Heart left ventricle (tissue), 13 donors: Measurements from ENCODE around the gene EI24.

Experiments
- POLR2A ChIP-seq, 2 donors: fragments of 450-650 bp; IDR thresholded peaks; one replicate each; pipeline ENCODE4 v1.6.1; 2017; ENCODE audit warnings: antibody characterized with exemption in 2 of 2, mild to moderate bottlenecking in 2 of 2, moderate library complexity in 2 of 2
- TF ChIP-seq, protein P1 (sequence below), 12 donors: fragments of 200-600 bp; sonication (generic) in 4 of 12; IDR thresholded peaks; one replicate each; pipeline versions ENCODE4 v1.5.0 to v1.8.0; 2018 to 2022; ENCODE audit warnings: antibody characterized with exemption in 12 of 12, mild to moderate bottlenecking in 5 of 12
- donor health status: ischemic (EF 13 %, LVEDD 7.1; RV severe dilation, severe dysfunction).
- donor health status: DM: no; HTN: yes; CAD: no.
- donor health status: DM: no; HTN: no; CAD: no.
- donor health status: ischemic (EF 25% LVEDD 6.9; RV normal size, moderate dysfunction).
- donor health status: ischemic (EF 25% LVEDD 5.7; RV mildly dilated, moderate dysfunction).
- donor health status: ischemic (EF 35%, LVEDD 5.7; RV mildly dilated, moderate dysfunction).
- donor health status: nonischemic (EF 11% LVEDD 7.7; RV severe dilation, severe dysfunction).
- donor health status: DM: yes; HTN: yes; CAD: no.
- donor health status: PGD.
- donor health status: ischemic (EF 29% LVEDD 5.4; RV normal size, mild dysfunction).
- donor health status: nonischemic (EF 23%, LVEDD 6.1; RV moderate dilation, normal function).

DNA sequence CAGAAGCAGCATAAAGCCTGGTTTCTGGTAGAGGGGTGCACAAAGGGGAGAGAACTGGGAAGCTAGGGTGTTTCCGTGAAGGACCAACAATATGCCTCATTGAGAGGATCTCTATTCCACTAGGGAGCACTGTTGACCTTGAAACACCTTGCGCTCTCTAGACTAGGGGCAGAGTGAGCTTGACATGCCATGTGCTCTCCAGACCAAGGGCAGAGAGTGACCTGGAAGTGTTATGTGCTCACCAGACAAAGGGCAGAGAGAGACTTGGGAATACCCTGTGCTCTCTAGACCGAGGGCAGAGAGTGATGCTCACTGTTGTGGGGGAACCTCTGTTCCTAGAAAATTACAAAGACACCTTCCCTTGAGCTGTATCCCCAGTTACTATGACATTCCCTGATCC lies 15.2 kb upstream of the EI24 start:
- no peak for TF ChIP-seq POLR2A (IDR thresholded peaks at IDR 0.05)
- TF ChIP-seq, protein P1, sequence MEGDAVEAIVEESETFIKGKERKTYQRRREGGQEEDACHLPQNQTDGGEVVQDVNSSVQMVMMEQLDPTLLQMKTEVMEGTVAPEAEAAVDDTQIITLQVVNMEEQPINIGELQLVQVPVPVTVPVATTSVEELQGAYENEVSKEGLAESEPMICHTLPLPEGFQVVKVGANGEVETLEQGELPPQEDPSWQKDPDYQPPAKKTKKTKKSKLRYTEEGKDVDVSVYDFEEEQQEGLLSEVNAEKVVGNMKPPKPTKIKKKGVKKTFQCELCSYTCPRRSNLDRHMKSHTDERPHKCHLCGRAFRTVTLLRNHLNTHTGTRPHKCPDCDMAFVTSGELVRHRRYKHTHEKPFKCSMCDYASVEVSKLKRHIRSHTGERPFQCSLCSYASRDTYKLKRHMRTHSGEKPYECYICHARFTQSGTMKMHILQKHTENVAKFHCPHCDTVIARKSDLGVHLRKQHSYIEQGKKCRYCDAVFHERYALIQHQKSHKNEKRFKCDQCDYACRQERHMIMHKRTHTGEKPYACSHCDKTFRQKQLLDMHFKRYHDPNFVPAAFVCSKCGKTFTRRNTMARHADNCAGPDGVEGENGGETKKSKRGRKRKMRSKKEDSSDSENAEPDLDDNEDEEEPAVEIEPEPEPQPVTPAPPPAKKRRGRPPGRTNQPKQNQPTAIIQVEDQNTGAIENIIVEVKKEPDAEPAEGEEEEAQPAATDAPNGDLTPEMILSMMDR (IDR thresholded peaks at IDR 0.05): no peak
